Uterus (tissue), 2 donors: ENCODE data around the gene SLC38A7.

ENCODE experiments used
- POLR2A ChIP-seq, 2 donors: fragments of 450-650 bp; IDR thresholded peaks; one replicate each; pipeline ENCODE4 v1.6.1; 2016; ENCODE audit warnings: antibody characterized with exemption in 2 of 2, mild to moderate bottlenecking in 1 of 2, moderate library complexity in 1 of 2
- TF ChIP-seq, protein P1 (sequence below), 4 experiments: fragments of 200-600 bp in 2 of 4; fragments of 450-650 bp in 2 of 4; sonication (generic) in 2 of 4; IDR thresholded peaks; one replicate each; pipeline ENCODE4 v1.5.1; 2016 to 2019; ENCODE audit warnings: antibody characterized with exemption in 4 of 4, mild to moderate bottlenecking in 2 of 4, moderate library complexity in 1 of 4

DNA sequence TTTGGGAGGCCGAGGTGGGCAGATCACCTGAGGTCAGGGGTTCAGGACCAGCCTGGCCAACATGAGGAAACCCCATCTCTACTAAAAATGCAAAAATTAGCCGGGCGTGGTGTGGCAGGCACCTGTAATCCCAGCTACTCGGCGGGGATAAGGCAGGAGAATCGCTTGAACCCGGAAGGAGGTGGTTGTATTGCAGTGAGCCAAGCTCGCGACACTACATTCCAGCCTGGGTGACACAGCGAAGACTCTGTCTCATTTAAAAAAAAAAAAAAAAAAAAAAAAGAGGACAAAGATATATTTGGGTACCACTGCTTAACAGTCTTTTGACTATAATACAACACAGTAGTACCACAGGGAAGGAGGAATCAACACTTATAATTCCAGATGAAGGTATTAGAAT, 64.2 kb downstream of the SLC38A7 start:
- TF ChIP-seq, protein P1, sequence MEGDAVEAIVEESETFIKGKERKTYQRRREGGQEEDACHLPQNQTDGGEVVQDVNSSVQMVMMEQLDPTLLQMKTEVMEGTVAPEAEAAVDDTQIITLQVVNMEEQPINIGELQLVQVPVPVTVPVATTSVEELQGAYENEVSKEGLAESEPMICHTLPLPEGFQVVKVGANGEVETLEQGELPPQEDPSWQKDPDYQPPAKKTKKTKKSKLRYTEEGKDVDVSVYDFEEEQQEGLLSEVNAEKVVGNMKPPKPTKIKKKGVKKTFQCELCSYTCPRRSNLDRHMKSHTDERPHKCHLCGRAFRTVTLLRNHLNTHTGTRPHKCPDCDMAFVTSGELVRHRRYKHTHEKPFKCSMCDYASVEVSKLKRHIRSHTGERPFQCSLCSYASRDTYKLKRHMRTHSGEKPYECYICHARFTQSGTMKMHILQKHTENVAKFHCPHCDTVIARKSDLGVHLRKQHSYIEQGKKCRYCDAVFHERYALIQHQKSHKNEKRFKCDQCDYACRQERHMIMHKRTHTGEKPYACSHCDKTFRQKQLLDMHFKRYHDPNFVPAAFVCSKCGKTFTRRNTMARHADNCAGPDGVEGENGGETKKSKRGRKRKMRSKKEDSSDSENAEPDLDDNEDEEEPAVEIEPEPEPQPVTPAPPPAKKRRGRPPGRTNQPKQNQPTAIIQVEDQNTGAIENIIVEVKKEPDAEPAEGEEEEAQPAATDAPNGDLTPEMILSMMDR (IDR thresholded peaks at IDR 0.05), result no peak
- no peak for TF ChIP-seq POLR2A (IDR thresholded peaks at IDR 0.05)
